ENCODE results near the gene H2AZ1.
"Not testable (repeated sequence)": the region's sequence is repeated elsewhere in the genome, so short reads cannot be mapped to it uniquely, and the experiment has no call there.

The H2AZ1 gene

GRCh38 chr4:99965674-99966350 lies 15.7 kb upstream of the H2AZ1 start:
- DNase-seq, result no peak
- Histone ChIP-seq H3K9me3 (ENCODE audit: severe bottlenecking) (no peaks in the 10 kb centered on the region), H3K27me3 (ENCODE audit: insufficient read depth, low read depth, severe bottlenecking) (no peaks in the 10 kb centered on the region), H3K27ac (no peak overlapping the region), H3K4me3 (ENCODE audit: low read depth, low read length) (no peak overlapping the region), H3K36me3 (no peaks in the 10 kb centered on the region)
- TF ChIP-seq CTCF (IDR thresholded peaks at IDR 0.05; ENCODE audit: low read depth, low read length), result no peak

- Histone ChIP-seq H3K9me3 (ENCODE audit: severe bottlenecking) (no peaks in the 10 kb centered on the region), H3K27me3 (ENCODE audit: insufficient read depth, low read depth, severe bottlenecking) (no peaks in the 10 kb centered on the region), H3K4me3 (ENCODE audit: low read depth, low read length) (no peak overlapping the region), H3K36me3 (no peaks in the 10 kb centered on the region), H3K27ac (no peak overlapping the region)
- TF ChIP-seq CTCF (IDR thresholded peaks at IDR 0.05; ENCODE audit: low read depth, low read length), result no peak
- DNase-seq, result no peak
These were observed 15.1 kb upstream of the H2AZ1 start for GRCh38 chr4:99965173-99965572.

GRCh38 chr4:99961711-99962110 lies 11.6 kb upstream of the H2AZ1 start:
- H3K27ac ChIP-seq, result no peak overlapping the region
- H3K9me3 ChIP-seq (ENCODE audit: severe bottlenecking), result peaks cover 3% of the 10 kb centered on the region
- no peaks in the 10 kb centered on the region for H3K27me3 ChIP-seq (ENCODE audit: insufficient read depth, low read depth, severe bottlenecking)
- H3K36me3 ChIP-seq, result no peaks in the 10 kb centered on the region
- no peak overlapping the region for H3K4me3 ChIP-seq (ENCODE audit: low read depth, low read length)
- DNase-seq, result no peak
- TF ChIP-seq CTCF (IDR thresholded peaks at IDR 0.05; ENCODE audit: low read depth, low read length), result no peak

GRCh38 chr4:99960648-99961047 lies 10.6 kb upstream of the H2AZ1 start:
- no peak for DNase-seq
- H3K36me3 ChIP-seq, result no peaks in the 10 kb centered on the region
- no peak for TF ChIP-seq CTCF (IDR thresholded peaks at IDR 0.05; ENCODE audit: low read depth, low read length)
- H3K9me3 ChIP-seq (ENCODE audit: severe bottlenecking), result peaks cover 6% of the 10 kb centered on the region
- H3K27ac ChIP-seq, result no peak overlapping the region
- H3K27me3 ChIP-seq (ENCODE audit: insufficient read depth, low read depth, severe bottlenecking), result no peaks in the 10 kb centered on the region
- no peak overlapping the region for H3K4me3 ChIP-seq (ENCODE audit: low read depth, low read length)

- not testable (repeated sequence) for H3K36me3 ChIP-seq; H3K27me3 ChIP-seq (ENCODE audit: insufficient read depth, low read depth, severe bottlenecking); H3K4me3 ChIP-seq (ENCODE audit: low read depth, low read length); H3K27ac ChIP-seq; H3K9me3 ChIP-seq (ENCODE audit: severe bottlenecking); DNase-seq
These were observed 8.1 kb upstream of the H2AZ1 start for GRCh38 chr4:99958207-99958606.

GRCh38 chr4:99950913-99951254 lies 809 bp upstream of the H2AZ1 start:
- peak overlapping the region; percentile 86 for H3K4me3 ChIP-seq (ENCODE audit: low read depth, low read length)
- peaks cover 2% of the 10 kb centered on the region for H3K9me3 ChIP-seq (ENCODE audit: severe bottlenecking)
- H3K36me3 ChIP-seq, result peaks cover 32% of the 10 kb centered on the region
- peak overlapping the region; percentile 94 for H3K27ac ChIP-seq
- no peak for DNase-seq
- H3K27me3 ChIP-seq (ENCODE audit: insufficient read depth, low read depth, severe bottlenecking), result no peaks in the 10 kb centered on the region
- TF ChIP-seq CTCF (IDR thresholded peaks at IDR 0.05; ENCODE audit: low read depth, low read length), result no peak
